Measurements from ENCODE around the gene CKAP2L. TPM values are rescaled to one million over a fixed set of nuclear protein-coding genes. Genes with fewer than 3 reads are reported as not detected.

CKAP2L gene
- total and polyA plus RNA-seq, 4 donors, result 0.19 to 15.9 (median 0.91) TPM; not detected in 1

DNA sequence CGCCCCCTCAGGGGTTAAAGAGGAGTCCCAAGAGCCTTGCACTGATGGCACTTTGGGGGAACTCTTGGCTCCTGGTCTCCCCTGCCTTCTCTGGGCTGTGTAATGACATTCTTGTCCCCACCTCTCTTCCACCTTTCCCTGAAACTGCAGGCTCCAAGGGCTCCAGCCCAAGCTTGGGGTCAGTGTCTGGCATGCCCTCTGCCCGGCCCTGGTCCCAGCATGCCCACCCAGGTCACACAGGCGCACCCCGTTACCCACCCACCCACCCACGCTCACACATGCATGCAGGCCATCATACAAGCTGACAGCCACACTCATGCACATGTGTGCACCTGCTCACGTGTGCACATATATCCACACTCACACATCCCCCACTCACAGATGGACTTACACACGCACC, 50.5 kb downstream of the CKAP2L start (continued):
- TF ChIP-seq FOXA1 (IDR thresholded peaks at IDR 0.05), result no peak

DNA sequence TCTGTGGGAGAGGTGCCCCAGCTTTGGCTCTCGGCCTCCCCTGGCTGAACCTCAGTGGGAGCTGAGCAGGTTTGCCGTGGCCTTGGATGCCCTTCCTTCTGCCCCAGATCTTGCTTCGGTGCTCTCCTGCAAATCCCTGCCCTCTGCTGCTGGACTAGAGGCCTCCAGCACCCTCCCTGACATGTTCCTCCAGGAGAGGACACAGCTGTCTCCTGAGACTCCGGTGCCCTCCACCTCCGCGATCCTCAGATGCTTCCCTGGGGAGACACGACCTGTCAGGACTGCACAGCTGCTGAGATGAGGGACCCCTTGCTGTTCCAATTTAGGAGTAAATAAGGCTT, 50.9 kb downstream of the CKAP2L start:
- H3K9me3 ChIP-seq (ENCODE audit: control insufficient read depth in 4 of 4, low read length in 3 of 4), result no peaks in the 10 kb centered on the region
- no peak for DNase-seq (ENCODE audit: low spot score)
- no peaks in the 10 kb centered on the region for H3K4me1 ChIP-seq (ENCODE audit: control insufficient read depth in 4 of 4, insufficient read depth in 4 of 4, low read length in 3 of 4)
- H3K9ac ChIP-seq (ENCODE audit: low read depth in 1 of 2, low read length in 2 of 2), result no peak overlapping the region
- TF ChIP-seq RAD21 (IDR thresholded peaks at IDR 0.05) (no peak), FOXA2 (IDR thresholded peaks at IDR 0.05) (no peak), RXRA (IDR thresholded peaks at IDR 0.05) (no peak), JUND (IDR thresholded peaks at IDR 0.05) (no peak), FOXA1 (IDR thresholded peaks at IDR 0.05) (no peak), NR2F2 (IDR thresholded peaks at IDR 0.05) (no peak), GABPA (IDR thresholded peaks at IDR 0.05 in 1 of 2, conservative IDR thresholded peaks at IDR 0.05 in 1 of 2) (no peak), YY1 (IDR thresholded peaks at IDR 0.05) (no peak), HNF4A (conservative IDR thresholded peaks at IDR 0.05) (no peak), EGR1 (IDR thresholded peaks at IDR 0.05; ENCODE audit: low read depth in 2 of 2) (no peak), TAF1 (conservative IDR thresholded peaks at IDR 0.05) (no peak), HNF4G (IDR thresholded peaks at IDR 0.05) (no peak), SP1 (IDR thresholded peaks at IDR 0.05) (no peak)
- TF ChIP-seq, protein P1, sequence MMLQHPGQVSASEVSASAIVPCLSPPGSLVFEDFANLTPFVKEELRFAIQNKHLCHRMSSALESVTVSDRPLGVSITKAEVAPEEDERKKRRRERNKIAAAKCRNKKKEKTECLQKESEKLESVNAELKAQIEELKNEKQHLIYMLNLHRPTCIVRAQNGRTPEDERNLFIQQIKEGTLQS (IDR thresholded peaks at IDR 0.05), result no peak
- TF ChIP-seq, protein P2, sequence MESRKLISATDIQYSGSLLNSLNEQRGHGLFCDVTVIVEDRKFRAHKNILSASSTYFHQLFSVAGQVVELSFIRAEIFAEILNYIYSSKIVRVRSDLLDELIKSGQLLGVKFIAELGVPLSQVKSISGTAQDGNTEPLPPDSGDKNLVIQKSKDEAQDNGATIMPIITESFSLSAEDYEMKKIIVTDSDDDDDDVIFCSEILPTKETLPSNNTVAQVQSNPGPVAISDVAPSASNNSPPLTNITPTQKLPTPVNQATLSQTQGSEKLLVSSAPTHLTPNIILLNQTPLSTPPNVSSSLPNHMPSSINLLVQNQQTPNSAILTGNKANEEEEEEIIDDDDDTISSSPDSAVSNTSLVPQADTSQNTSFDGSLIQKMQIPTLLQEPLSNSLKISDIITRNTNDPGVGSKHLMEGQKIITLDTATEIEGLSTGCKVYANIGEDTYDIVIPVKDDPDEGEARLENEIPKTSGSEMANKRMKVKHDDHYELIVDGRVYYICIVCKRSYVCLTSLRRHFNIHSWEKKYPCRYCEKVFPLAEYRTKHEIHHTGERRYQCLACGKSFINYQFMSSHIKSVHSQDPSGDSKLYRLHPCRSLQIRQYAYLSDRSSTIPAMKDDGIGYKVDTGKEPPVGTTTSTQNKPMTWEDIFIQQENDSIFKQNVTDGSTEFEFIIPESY (IDR thresholded peaks at IDR 0.05), result no peak
- TF ChIP-seq, protein P3, sequence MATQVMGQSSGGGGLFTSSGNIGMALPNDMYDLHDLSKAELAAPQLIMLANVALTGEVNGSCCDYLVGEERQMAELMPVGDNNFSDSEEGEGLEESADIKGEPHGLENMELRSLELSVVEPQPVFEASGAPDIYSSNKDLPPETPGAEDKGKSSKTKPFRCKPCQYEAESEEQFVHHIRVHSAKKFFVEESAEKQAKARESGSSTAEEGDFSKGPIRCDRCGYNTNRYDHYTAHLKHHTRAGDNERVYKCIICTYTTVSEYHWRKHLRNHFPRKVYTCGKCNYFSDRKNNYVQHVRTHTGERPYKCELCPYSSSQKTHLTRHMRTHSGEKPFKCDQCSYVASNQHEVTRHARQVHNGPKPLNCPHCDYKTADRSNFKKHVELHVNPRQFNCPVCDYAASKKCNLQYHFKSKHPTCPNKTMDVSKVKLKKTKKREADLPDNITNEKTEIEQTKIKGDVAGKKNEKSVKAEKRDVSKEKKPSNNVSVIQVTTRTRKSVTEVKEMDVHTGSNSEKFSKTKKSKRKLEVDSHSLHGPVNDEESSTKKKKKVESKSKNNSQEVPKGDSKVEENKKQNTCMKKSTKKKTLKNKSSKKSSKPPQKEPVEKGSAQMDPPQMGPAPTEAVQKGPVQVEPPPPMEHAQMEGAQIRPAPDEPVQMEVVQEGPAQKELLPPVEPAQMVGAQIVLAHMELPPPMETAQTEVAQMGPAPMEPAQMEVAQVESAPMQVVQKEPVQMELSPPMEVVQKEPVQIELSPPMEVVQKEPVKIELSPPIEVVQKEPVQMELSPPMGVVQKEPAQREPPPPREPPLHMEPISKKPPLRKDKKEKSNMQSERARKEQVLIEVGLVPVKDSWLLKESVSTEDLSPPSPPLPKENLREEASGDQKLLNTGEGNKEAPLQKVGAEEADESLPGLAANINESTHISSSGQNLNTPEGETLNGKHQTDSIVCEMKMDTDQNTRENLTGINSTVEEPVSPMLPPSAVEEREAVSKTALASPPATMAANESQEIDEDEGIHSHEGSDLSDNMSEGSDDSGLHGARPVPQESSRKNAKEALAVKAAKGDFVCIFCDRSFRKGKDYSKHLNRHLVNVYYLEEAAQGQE (IDR thresholded peaks at IDR 0.05), result no peak
- TF ChIP-seq, protein P4, sequence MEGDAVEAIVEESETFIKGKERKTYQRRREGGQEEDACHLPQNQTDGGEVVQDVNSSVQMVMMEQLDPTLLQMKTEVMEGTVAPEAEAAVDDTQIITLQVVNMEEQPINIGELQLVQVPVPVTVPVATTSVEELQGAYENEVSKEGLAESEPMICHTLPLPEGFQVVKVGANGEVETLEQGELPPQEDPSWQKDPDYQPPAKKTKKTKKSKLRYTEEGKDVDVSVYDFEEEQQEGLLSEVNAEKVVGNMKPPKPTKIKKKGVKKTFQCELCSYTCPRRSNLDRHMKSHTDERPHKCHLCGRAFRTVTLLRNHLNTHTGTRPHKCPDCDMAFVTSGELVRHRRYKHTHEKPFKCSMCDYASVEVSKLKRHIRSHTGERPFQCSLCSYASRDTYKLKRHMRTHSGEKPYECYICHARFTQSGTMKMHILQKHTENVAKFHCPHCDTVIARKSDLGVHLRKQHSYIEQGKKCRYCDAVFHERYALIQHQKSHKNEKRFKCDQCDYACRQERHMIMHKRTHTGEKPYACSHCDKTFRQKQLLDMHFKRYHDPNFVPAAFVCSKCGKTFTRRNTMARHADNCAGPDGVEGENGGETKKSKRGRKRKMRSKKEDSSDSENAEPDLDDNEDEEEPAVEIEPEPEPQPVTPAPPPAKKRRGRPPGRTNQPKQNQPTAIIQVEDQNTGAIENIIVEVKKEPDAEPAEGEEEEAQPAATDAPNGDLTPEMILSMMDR (IDR thresholded peaks at IDR 0.05; ENCODE audit: low read depth, low read length, missing input control), result no peak
- TF ChIP-seq, protein P5, sequence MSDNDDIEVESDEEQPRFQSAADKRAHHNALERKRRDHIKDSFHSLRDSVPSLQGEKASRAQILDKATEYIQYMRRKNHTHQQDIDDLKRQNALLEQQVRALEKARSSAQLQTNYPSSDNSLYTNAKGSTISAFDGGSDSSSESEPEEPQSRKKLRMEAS (IDR thresholded peaks at IDR 0.05), result no peak
- WGBS, result 72% methylated on average over 7 of the region's 7 CpGs
- H3K36me3 ChIP-seq (ENCODE audit: control insufficient read depth in 4 of 4, insufficient read depth in 3 of 4, low read depth in 1 of 4, low read length in 3 of 4), result no peaks in the 10 kb centered on the region
- H3K27ac ChIP-seq (ENCODE audit: low read depth in 1 of 2, low read length in 2 of 2), result no peak overlapping the region
- no peak overlapping the region for H3K4me3 ChIP-seq (ENCODE audit: low read depth in 1 of 3, low read length in 3 of 3)
- no peaks in the 10 kb centered on the region for H3K27me3 ChIP-seq (ENCODE audit: control insufficient read depth in 4 of 4, insufficient read depth in 4 of 4, low read length in 3 of 4)

Data from liver (tissue), 9 donors.